ENCODE data around the gene HNF4A. TPM values are rescaled to one million over a fixed set of nuclear protein-coding genes. Genes with fewer than 3 reads are reported as not detected.

HNF4A gene
- total and polyA plus RNA-seq, 2 of the 13 experiments (the other 11 are each of a cell fraction or from before 2014, with no cell fraction given) = 80.9 to 169 TPM

GRCh38 chr20:44431502-44432234 lies 76.2 kb downstream of the HNF4A start (continued):
- TF ChIP-seq ZNF670 (CRISPR knock-in tag; IDR thresholded peaks at IDR 0.05; ENCODE audit: borderline replicate concordance) (no peak), NCOA2 (CRISPR knock-in tag; IDR thresholded peaks at IDR 0.05) (peak; percentile 30; the same call in 1 of the 2 replicates), YEATS2 (CRISPR knock-in tag; IDR thresholded peaks at IDR 0.05; ENCODE audit: borderline replicate concordance) (0 out of 2 replicates have a peak, but pooled peaks have one; percentile 20), NR0B2 (CRISPR knock-in tag; IDR thresholded peaks at IDR 0.05) (peak; percentile 86; the same call in 1 of the 2 replicates), ZNF546 (CRISPR knock-in tag; conservative IDR thresholded peaks at IDR 0.05) (no peak), SKI (IDR thresholded peaks at IDR 0.05; ENCODE audit: partially characterized antibody) (no peak), SIN3B (IDR thresholded peaks at IDR 0.05; ENCODE audit: low read length) (no peak), ARNT2 (CRISPR knock-in tag; IDR thresholded peaks at IDR 0.05; ENCODE audit: low read depth) (peak; percentile 44; the same call in 1 of the 2 replicates), SETDB1 (CRISPR knock-in tag; IDR thresholded peaks at IDR 0.05; ENCODE audit: borderline replicate concordance) (0 out of 2 replicates have a peak, but pooled peaks have one; percentile 7), RNF2 (conservative IDR thresholded peaks at IDR 0.05; ENCODE audit: low read depth) (0 out of 2 replicates have a peak, but pooled peaks have one; percentile 3), ZNF83 (CRISPR knock-in tag; IDR thresholded peaks at IDR 0.05; ENCODE audit: borderline replicate concordance) (no peak), PRPF4 (IDR thresholded peaks at IDR 0.05; ENCODE audit: low read depth, low read length, poor library complexity, severe bottlenecking) (no peak), ATF3 (CRISPR knock-in tag; IDR thresholded peaks at IDR 0.05) (no peak), ZNF512B (CRISPR knock-in tag; IDR thresholded peaks at IDR 0.05; ENCODE audit: borderline replicate concordance) (peak; percentile 24; the same call in 1 of the 2 replicates), SAP130 (CRISPR knock-in tag; IDR thresholded peaks at IDR 0.05; ENCODE audit: low read depth) (no peak), FOXA3 (CRISPR knock-in tag; IDR thresholded peaks at IDR 0.05) (peak; percentile 10; the same call in 1 of the 2 replicates), ZNF138 (CRISPR knock-in tag; IDR thresholded peaks at IDR 0.05; ENCODE audit: low read depth) (0 out of 2 replicates have a peak, but pooled peaks have one; percentile 48), ZNF788 (CRISPR knock-in tag; IDR thresholded peaks at IDR 0.05; ENCODE audit: borderline replicate concordance) (0 out of 2 replicates have a peak, but pooled peaks have one; percentile 52), TBX2 (CRISPR knock-in tag; IDR thresholded peaks at IDR 0.05; ENCODE audit: borderline replicate concordance) (peak; percentile 67; the same call in 1 of the 2 replicates), KDM1A (CRISPR knock-in tag; IDR thresholded peaks at IDR 0.05) (no peak), ZNF326 (CRISPR knock-in tag; IDR thresholded peaks at IDR 0.05; ENCODE audit: borderline replicate concordance) (peak; percentile 76; the same call in 1 of the 2 replicates), RBM39 (IDR thresholded peaks at IDR 0.05; ENCODE audit: low read depth, low read length, poor library complexity, severe bottlenecking) (peak; percentile 47), HIC2 (CRISPR knock-in tag; IDR thresholded peaks at IDR 0.05; ENCODE audit: low read depth) (no peak), BRCA1 (CRISPR knock-in tag; IDR thresholded peaks at IDR 0.05) (no peak), ZNF703 (CRISPR knock-in tag; IDR thresholded peaks at IDR 0.05; ENCODE audit: borderline replicate concordance) (no peak)
